GM12878 (cell line): ENCODE data around the gene PLP1. TPM values are rescaled to one million over a fixed set of nuclear protein-coding genes. Genes with fewer than 3 reads are reported as not detected.

Experiments used
- ATAC-seq: fragments of 200-7000 bp; cut with Tn5 transposase; 3 replicates; pipeline ENCODE4 v1.9.1; 2020; ENCODE audit warnings: mild to moderate bottlenecking, moderate library complexity
- BruUV-seq: library from RNA; stranded (reverse); fragments of 400-500 nt; replicated peaks from 2 replicates; lab custom pipeline; 2021; lab: Mats Ljungman, UMichigan
- CTCF ChIA-PET: fragments of 300-600 bp; sonication (Branson Sonifier 250); formaldehyde crosslinking; extraction: SDS; loops from one replicate; lab custom pipeline; 2021; ENCODE audit warnings: inconsistent platforms; lab: Yijun Ruan, JAX
- POLR2A ChIA-PET: fragments of 350-600 bp; formaldehyde crosslinking; extraction: SDS; loops from one replicate; lab custom pipeline; 2021; ENCODE audit warnings: inconsistent platforms; lab: Charles Lee
- RAD21 ChIA-PET: fragments of 300-600 bp; sonication (Branson Sonifier 250); formaldehyde crosslinking; loops from one replicate; lab custom pipeline; 2023; ENCODE audit warnings: antibody characterized with exemption; ENCODE audit not compliant: unreplicated experiment; lab: Charles Lee
- SMC1A ChIA-PET: fragments of 300-600 bp; sonication (Branson Sonifier 250); formaldehyde crosslinking; loops from one replicate; lab custom pipeline; 2023; ENCODE audit not compliant: unreplicated experiment, uncharacterized antibody; lab: Charles Lee
- DNase-seq: peaks from one replicate; pipeline ENCODE4 v3.0.0-alpha.2; 2011; ENCODE audit warnings: low read depth, low spot score
- FAIRE-seq: peaks from 3 replicates; lab custom pipeline; 2011; peaks lifted over from hg19 to GRCh38; lab: Jason Lieb, UNC
- H2AFZ ChIP-seq: 2 replicates; pipeline ENCODE4 v1.6.0; 2011; ENCODE audit warnings: low read depth, low read length, control low read depth; ENCODE audit not compliant: control insufficient read depth
- H3K27ac ChIP-seq: 2 replicates; pipeline ENCODE4 v1.5.1; 2011; ENCODE audit warnings: control low read depth; ENCODE audit not compliant: control insufficient read depth, insufficient read depth
- H3K27me3 ChIP-seq, 2 experiments: replicated peaks in 1 of 2; 2 replicates each; pipeline versions ENCODE4 v1.6.0 to v1.6.1; 2011; ENCODE audit warnings: low read length in 1 of 2; ENCODE audit not compliant: control insufficient read depth in 2 of 2, insufficient read depth in 2 of 2
- H3K36me3 ChIP-seq, 2 experiments: 2 replicates each; pipeline ENCODE4 v1.5.1; 2011; ENCODE audit warnings: low read length in 1 of 2; ENCODE audit not compliant: control insufficient read depth in 2 of 2, insufficient read depth in 2 of 2
- H3K4me1 ChIP-seq: 2 replicates; pipeline ENCODE4 v1.6.1; 2011; ENCODE audit warnings: mild to moderate bottlenecking, low read length, moderate library complexity, mixed read lengths; ENCODE audit not compliant: control insufficient read depth, insufficient read depth
- H3K4me2 ChIP-seq: 2 replicates; pipeline ENCODE4 v1.6.0; 2011; ENCODE audit warnings: control low read depth; ENCODE audit not compliant: control insufficient read depth, insufficient read depth
- H3K4me3 ChIP-seq: fragments of 200-600 bp; sonication (generic); 2 replicates; pipeline ENCODE4 v1.5.1; 2016
- H3K79me2 ChIP-seq: 2 replicates; pipeline ENCODE4 v1.6.0; 2011; ENCODE audit warnings: low read length; ENCODE audit not compliant: control insufficient read depth, insufficient read depth
- H3K9ac ChIP-seq: 2 replicates; pipeline ENCODE4 v1.8.0; 2011; ENCODE audit warnings: low read length, control low read depth, mixed read lengths; ENCODE audit not compliant: control insufficient read depth, insufficient read depth
- H3K9me3 ChIP-seq: replicated peaks from 3 replicates; pipeline ENCODE4 v1.5.1; 2011; ENCODE audit warnings: mild to moderate bottlenecking, low read length; ENCODE audit not compliant: control insufficient read depth, insufficient read depth
- H4K20me1 ChIP-seq: 2 replicates; pipeline ENCODE4 v1.6.0; 2011; ENCODE audit not compliant: control insufficient read depth, insufficient read depth
- ATF3 ChIP-seq: IDR thresholded peaks from 2 replicates; pipeline ENCODE4 v1.6.1; 2011; ENCODE audit warnings: low read depth, mild to moderate bottlenecking, low read length, moderate library complexity, borderline replicate concordance; ENCODE audit errors: extremely low read depth
- CBFB ChIP-seq: IDR thresholded peaks from 2 replicates; pipeline ENCODE4 v1.6.1; 2016; ENCODE audit warnings: antibody characterized with exemption, low read depth
- CEBPB ChIP-seq, 2 experiments: fragments of 150-350 bp in 1 of 2; IDR thresholded peaks; 2 replicates each; pipeline ENCODE4 v1.6.1; 2012 to 2014; ENCODE audit warnings: low read depth in 2 of 2, low read length in 2 of 2, borderline replicate concordance in 1 of 2, inconsistent platforms in 1 of 2
- FOS ChIP-seq: IDR thresholded peaks from 3 replicates; pipeline ENCODE4 v1.6.1; 2011; ENCODE audit warnings: borderline replicate concordance; ENCODE audit not compliant: insufficient read length; ENCODE audit errors: extremely low read depth
- HDAC6 ChIP-seq: fragments of 200-600 bp; sonication (generic); IDR thresholded peaks from one replicate; pipeline ENCODE4 v1.8.0; 2017; ENCODE audit warnings: antibody characterized with exemption; ENCODE audit not compliant: unreplicated experiment
- MYB ChIP-seq: fragments of 150-350 bp; IDR thresholded peaks from 2 replicates; pipeline ENCODE4 v1.6.1; 2014; ENCODE audit warnings: mild to moderate bottlenecking, low read depth, low read length, borderline replicate concordance
- NRF1 ChIP-seq: conservative IDR thresholded peaks from 2 replicates; pipeline ENCODE4 v1.6.1; 2011; ENCODE audit warnings: mild to moderate bottlenecking, low read depth, low read length, improper control_type of control experiment
- POLR2A ChIP-seq: IDR thresholded peaks from 2 replicates; pipeline ENCODE4 v1.6.1; 2011; ENCODE audit warnings: low read depth, mild to moderate bottlenecking, low read length
- RBBP5 ChIP-seq: fragments of 200-600 bp; sonication (generic); conservative IDR thresholded peaks from 2 replicates; pipeline ENCODE4 v1.6.1; 2016
- ZNF687 ChIP-seq: fragments of 450-650 bp; IDR thresholded peaks from 2 replicates; pipeline ENCODE4 v1.6.1; 2017; ENCODE audit warnings: mild to moderate bottlenecking, moderate library complexity
- WGBS: methylation state at CpG from one replicate; pipeline ENCODE4 v1.1.6; 2016; ENCODE audit warnings: low lambda C conversion rate; ENCODE audit not compliant: insufficient replicate concordance, insufficient coverage; ENCODE audit errors: missing lambda C conversion rate; 5-methylcytosine and 5-hydroxymethylcytosine counted together
- in situ Hi-C: fragments of 300-500 bp; cut with MboI; formaldehyde crosslinking; loops from 9 replicates; pipeline ENCODE4 v1.14.3; 2018; ENCODE audit warnings: mixed read lengths
- intact Hi-C: fragments of 100-400 bp; cut with micrococcal nuclease; formaldehyde crosslinking; loops from one replicate; pipeline ENCODE4 v1.14.2; 2022; ENCODE audit not compliant: unreplicated experiment
- polyA plus RNA-seq, 11 experiments: library from polyadenylated mRNA; depleted of rRNA in 4 of 11; unstranded in 6 of 11; stranded (reverse) in 5 of 11; fragments of >200 nt; fragmentation: Nextera tagmentation in 4 of 11; fragmentation: Illumina TruSeq in 1 of 11; extraction: Ambion mirVana in 4 of 11; extraction: Trizol in 1 of 11; gene quantifications; 1 replicate in 1 of 11; 2 replicates in 10 of 11; pipeline versions ENCODE4 v1.2.1 to v1.2.3, GENCODE V29; 2011 to 2016; ENCODE audit warnings: inconsistent platforms in 2 of 11, missing spikeins in 2 of 11, low read depth in 1 of 11
- total RNA-seq, 4 experiments: library from RNA; depleted of rRNA in 3 of 4; stranded (reverse); fragments of >200 nt in 3 of 4; fragmentation: Illumina TruSeq in 1 of 4; extraction: Trizol in 1 of 4; gene quantifications; 2 replicates each; pipeline versions ENCODE4 v1.2.1 to v1.2.3, GENCODE V29; 2013 to 2021

Gene PLP1
- total and polyA plus RNA-seq, 10 of the 15 experiments (the other 5 are each of a cell fraction or from before 2014, with no cell fraction given): not detected

- Histone ChIP-seq H3K36me3 (no peaks in the 10 kb centered on the region), H3K9me3 (no peaks in the 10 kb centered on the region), H3K9ac (no peak overlapping the region), H3K27ac (no peak overlapping the region)
- RAD21 ChIA-PET: no interaction called here
- no peak for ATAC-seq
- CTCF ChIA-PET: no interaction called here
- BruUV-seq: no TSS peak
- SMC1A ChIA-PET: no interaction called here
- intact Hi-C loops: no loop called here
- TF ChIP-seq CEBPB (IDR thresholded peaks at IDR 0.05; ENCODE audit: borderline replicate concordance in 1 of 2, low read depth in 2 of 2, low read length in 2 of 2) (no peak), RBBP5 (no peak), ATF3 (no peak), NRF1 (no peak), CBFB (no peak), POLR2A (no peak), ZNF687 (no peak), MYB (no peak), HDAC6 (no peak), FOS (no peak)
- TF ChIP-seq, all 136 proteins: peak for 0
- no peak overlapping the region for H3K4me3 ChIP-seq
- H3K27me3 ChIP-seq: no peaks in the 10 kb centered on the region; a peak in 2 of 4 replicates
- DNase-seq (no peak), FAIRE-seq (no peak)
- POLR2A ChIA-PET: no interaction called here
- in situ Hi-C loops: no loop called here
- 69% methylated on average over 4 of the region's 4 CpGs for WGBS
- no peaks in the 10 kb centered on the region for H4K20me1 ChIP-seq
- H3K4me1 ChIP-seq: no peaks in the 10 kb centered on the region
- H3K79me2 ChIP-seq: no peaks in the 10 kb centered on the region
- H2AFZ ChIP-seq: no peak overlapping the region
- no peak overlapping the region for H3K4me2 ChIP-seq
Observed at GRCh38 chrX:103727115-103727514, 49.5 kb upstream of the PLP1 start.
